Measurements from ENCODE around the gene CISD3.

DNA sequence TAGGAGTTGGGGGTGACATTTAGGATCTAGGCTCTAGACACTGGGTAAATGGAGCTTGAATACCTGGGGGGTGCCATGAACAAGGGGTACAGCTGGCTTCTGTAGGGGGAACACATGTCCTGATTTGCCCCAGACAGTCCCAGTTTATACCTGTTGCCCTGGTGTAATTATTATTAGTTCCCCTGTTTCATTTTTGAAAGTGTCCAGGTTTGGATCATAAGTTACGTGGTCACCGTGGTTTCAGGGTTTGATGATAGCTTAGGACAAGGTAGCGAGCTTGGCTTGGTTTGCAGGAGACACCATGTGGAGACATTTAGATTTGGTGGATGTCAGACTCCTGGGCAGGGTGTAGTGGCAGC lies 19.6 kb upstream of the CISD3 start:
- no peak for TF ChIP-seq EZH2 (IDR thresholded peaks at IDR 0.05; ENCODE audit: insufficient read depth, poor library complexity, severe bottlenecking)
- TF ChIP-seq EZH2phosphoT487 (IDR thresholded peaks at IDR 0.05; ENCODE audit: insufficient read depth, low read depth) = no peak

All from GM23248 (cell line).